Gastroesophageal sphincter (tissue), 4 donors: Measurements from ENCODE around the gene CTNNA2. TPM values are rescaled to one million over a fixed set of nuclear protein-coding genes. Genes with fewer than 3 reads are reported as not detected.

Experiments
- ATAC-seq: fragments of 150-250 bp; one replicate; pipeline ENCODE4 v1.9.1; 2016; ENCODE audit warnings: mild to moderate bottlenecking, moderate library complexity
- H3K27ac ChIP-seq, 4 donors: fragments of 200-600 bp; sonication (generic) in 3 of 4; 1 replicate in 3 of 4; 2 replicates in 1 of 4; pipeline ENCODE4 v1.5.1; 2016 to 2019
- H3K27me3 ChIP-seq: fragments of 200-600 bp; sonication (generic); one replicate; pipeline ENCODE4 v1.5.1; 2019
- H3K36me3 ChIP-seq, 2 donors: fragments of 200-600 bp; sonication (generic); one replicate each; pipeline ENCODE4 v1.5.1; 2019; ENCODE audit warnings: control low read depth in 1 of 2
- H3K4me1 ChIP-seq, 3 donors: fragments of 200-600 bp; sonication (generic); 1 replicate in 2 of 3; 2 replicates in 1 of 3; pipeline ENCODE4 v1.5.1; 2016 to 2019; ENCODE audit warnings: control low read depth in 2 of 3
- H3K4me3 ChIP-seq, 2 donors: fragments of 200-600 bp; sonication (generic); one replicate each; pipeline ENCODE4 v1.5.1; 2019; ENCODE audit warnings: mild to moderate bottlenecking in 1 of 2, moderate library complexity in 1 of 2
- H3K9me3 ChIP-seq, 3 donors: fragments of 200-600 bp; sonication (generic); one replicate each; pipeline ENCODE4 v1.5.1; 2017 to 2019; ENCODE audit warnings: control low read depth in 2 of 3
- CTCF ChIP-seq, 4 experiments: fragments of 200-600 bp in 2 of 4; fragments of 450-650 bp in 2 of 4; sonication (generic) in 1 of 4; IDR thresholded peaks; one replicate each; pipeline ENCODE4 v1.5.1; 2017 to 2019; ENCODE audit warnings: antibody characterized with exemption in 4 of 4, mild to moderate bottlenecking in 2 of 4, moderate library complexity in 2 of 4
- EP300 ChIP-seq: sonication (generic); formaldehyde crosslinking; IDR thresholded peaks from one replicate; pipeline ENCODE4 v1.6.1; 2017; ENCODE audit warnings: antibody characterized with exemption, mild to moderate bottlenecking
- POLR2A ChIP-seq, 2 donors: fragments of 450-650 bp; IDR thresholded peaks; one replicate each; pipeline ENCODE4 v1.6.1; 2017; ENCODE audit warnings: antibody characterized with exemption in 2 of 2, mild to moderate bottlenecking in 2 of 2, moderate library complexity in 1 of 2
- POLR2AphosphoS5 ChIP-seq: sonication (generic); formaldehyde crosslinking; IDR thresholded peaks from one replicate; pipeline ENCODE4 v1.6.1; 2017; ENCODE audit warnings: antibody characterized with exemption
- WGBS, 2 donors: methylation state at CpG; one replicate each; pipeline ENCODE4 v1.1.5; 2018; ENCODE audit warnings: low coverage in 1 of 2; 5-methylcytosine and 5-hydroxymethylcytosine counted together
- small RNA-seq, 4 donors: library from RNA; depleted of rRNA; stranded (forward); fragments of <200 nt; gene quantifications; one replicate each; pipeline ENCODE3, GENCODE V24; 2016
- total RNA-seq, 4 donors: library from RNA; depleted of rRNA; stranded (reverse); fragments of >200 nt; gene quantifications; one replicate each; pipeline ENCODE4 v1.1.0, GENCODE V29; 2016

The CTNNA2 gene
- total RNA-seq, 4 donors from 2014 or later = 0.15 to 4.2 (median 0.68) TPM

GRCh38 chr2:80687524-80687923, 1174.7 kb downstream of the CTNNA2 start:
- Histone ChIP-seq H3K9me3 (no peaks in the 10 kb centered on the region), H3K27ac (no peak overlapping the region), H3K4me3 (no peak overlapping the region), H3K36me3 (no peaks in the 10 kb centered on the region), H3K27me3 (no peaks in the 10 kb centered on the region), H3K4me1 (no peaks in the 10 kb centered on the region)
- TF ChIP-seq POLR2AphosphoS5 (no peak), EP300 (no peak), CTCF (IDR thresholded peaks at IDR 0.05) (no peak), POLR2A (IDR thresholded peaks at IDR 0.05) (no peak)
- ATAC-seq = no peak

- 67 to 83% methylated on average over 1 of the region's 1 CpG for WGBS, 2 donors
- no peaks in the 10 kb centered on the region for H3K9me3 ChIP-seq
- no peak for ATAC-seq
- no peaks in the 10 kb centered on the region for H3K4me1 ChIP-seq
- H3K27me3 ChIP-seq = no peaks in the 10 kb centered on the region
- no peak overlapping the region for H3K4me3 ChIP-seq
- TF ChIP-seq CTCF (IDR thresholded peaks at IDR 0.05) = no peak
- no peak overlapping the region for H3K27ac ChIP-seq
- no peaks in the 10 kb centered on the region for H3K36me3 ChIP-seq
Measured at GRCh38 chr2:80689106-80689505, 1176.3 kb downstream of the CTNNA2 start.

Small RNAs within 50 kb of the gene (small RNA-seq; reads per million reads assigned to genes)
- 0 reads per million in 4 donors for gene MIR4264
- 0 reads per million in 4 donors for gene MIR8080
- gene RNU6-561P = 0 reads per million in 4 donors
